Medulla oblongata (tissue), 1 donor: ENCODE data around the gene FGF12.
A peak's percentile ranks its signal among the peaks of the same experiment; 100 is the strongest.

Source experiments
- DNase-seq: peaks from one replicate; pipeline ENCODE4 v3.0.0-alpha.2; 2015; ENCODE audit errors: extremely low spot score

The FGF12 gene

GRCh38 chr3:192186498-192186897, 540.8 kb downstream of the FGF12 start:
- DNase-seq: no peak

- no peak for DNase-seq
These were observed 541.3 kb downstream of the FGF12 start for GRCh38 chr3:192186045-192186444.

GRCh38 chr3:192183109-192183508, 544.2 kb downstream of the FGF12 start:
- no peak for DNase-seq

GRCh38 chr3:192181151-192181550, 546.2 kb downstream of the FGF12 start:
- DNase-seq: no peak

GRCh38 chr3:192177383-192177782, 550.0 kb downstream of the FGF12 start:
- DNase-seq: no peak

- no peak for DNase-seq
These were observed 553.1 kb downstream of the FGF12 start for GRCh38 chr3:192174283-192174682.

GRCh38 chr3:192171213-192171612, 556.1 kb downstream of the FGF12 start:
- DNase-seq: no peak

GRCh38 chr3:192170659-192171058, 556.7 kb downstream of the FGF12 start:
- DNase-seq: no peak

- DNase-seq: no peak
These were observed 557.3 kb downstream of the FGF12 start for GRCh38 chr3:192170031-192170430.

GRCh38 chr3:192169332-192169915, 557.9 kb downstream of the FGF12 start:
- DNase-seq: no peak

- no peak for DNase-seq
These were observed 559.1 kb downstream of the FGF12 start for GRCh38 chr3:192168202-192168601.

- DNase-seq: no peak
These were observed 561.8 kb downstream of the FGF12 start for GRCh38 chr3:192165552-192165951.

- DNase-seq: no peak
These were observed 565.7 kb downstream of the FGF12 start for GRCh38 chr3:192161661-192162060.

- no peak for DNase-seq
These were observed 571.0 kb downstream of the FGF12 start for GRCh38 chr3:192156382-192156781.

GRCh38 chr3:192155194-192155593, 572.1 kb downstream of the FGF12 start:
- no peak for DNase-seq

GRCh38 chr3:192133271-192133670, 594.1 kb downstream of the FGF12 start:
- DNase-seq: no peak

- peak; percentile 75 for DNase-seq
These were observed 596.7 kb downstream of the FGF12 start for GRCh38 chr3:192130534-192131132.

- peak; percentile 72 for DNase-seq
These were observed 597.8 kb downstream of the FGF12 start for GRCh38 chr3:192129586-192129985.

GRCh38 chr3:192128922-192129321, 598.4 kb downstream of the FGF12 start:
- DNase-seq: no peak

GRCh38 chr3:192128060-192128459, 599.3 kb downstream of the FGF12 start:
- no peak for DNase-seq

GRCh38 chr3:192122832-192123594, 604.3 kb downstream of the FGF12 start:
- no peak for DNase-seq

- DNase-seq: no peak
These were observed 605.4 kb downstream of the FGF12 start for GRCh38 chr3:192121923-192122322.

GRCh38 chr3:192108820-192109219, 618.5 kb downstream of the FGF12 start:
- DNase-seq: no peak
